Effector memory CD8-positive, alpha-beta T cell (primary cell): ENCODE results near the gene ASB18.
A peak's percentile ranks its signal among the peaks of the same experiment; 100 is the strongest.

ENCODE experiments used
- ATAC-seq: fragments of 150-1000 bp; cut with Tn5 transposase; replicated peaks from 2 replicates; pipeline ENCODE4 v1.10.0; 2021; ENCODE audit warnings: mild to moderate bottlenecking, moderate library complexity
- DNase-seq, 3 experiments: peaks; one replicate each; pipeline ENCODE4 v3.0.0; 2021
- H3K27ac Mint-ChIP-seq, 2 donors: one replicate each; pipeline ENCODE4 v1.8.0; 2022; ENCODE audit warnings: mild to moderate bottlenecking in 2 of 2, mixed read lengths in 2 of 2, moderate library complexity in 2 of 2
- H3K27me3 Mint-ChIP-seq, 2 donors: one replicate each; pipeline ENCODE4 v1.8.0; 2022; ENCODE audit warnings: mixed read lengths in 2 of 2
- H3K36me3 Mint-ChIP-seq: one replicate; pipeline ENCODE4 v1.8.0; 2022; ENCODE audit warnings: mild to moderate bottlenecking, moderate library complexity, mixed read lengths; ENCODE audit not compliant: insufficient read depth
- H3K4me1 Mint-ChIP-seq, 2 donors: one replicate each; pipeline ENCODE4 v1.8.0; 2022; ENCODE audit warnings: low read depth in 2 of 2, mixed read lengths in 2 of 2
- H3K4me3 Mint-ChIP-seq, 2 donors: one replicate each; pipeline ENCODE4 v1.8.0; 2022; ENCODE audit warnings: mild to moderate bottlenecking in 2 of 2, mixed read lengths in 2 of 2, moderate library complexity in 2 of 2
- H3K9me3 Mint-ChIP-seq, 2 donors: one replicate each; pipeline ENCODE4 v1.8.0; 2022; ENCODE audit warnings: mixed read lengths in 2 of 2

The ASB18 gene

DNA sequence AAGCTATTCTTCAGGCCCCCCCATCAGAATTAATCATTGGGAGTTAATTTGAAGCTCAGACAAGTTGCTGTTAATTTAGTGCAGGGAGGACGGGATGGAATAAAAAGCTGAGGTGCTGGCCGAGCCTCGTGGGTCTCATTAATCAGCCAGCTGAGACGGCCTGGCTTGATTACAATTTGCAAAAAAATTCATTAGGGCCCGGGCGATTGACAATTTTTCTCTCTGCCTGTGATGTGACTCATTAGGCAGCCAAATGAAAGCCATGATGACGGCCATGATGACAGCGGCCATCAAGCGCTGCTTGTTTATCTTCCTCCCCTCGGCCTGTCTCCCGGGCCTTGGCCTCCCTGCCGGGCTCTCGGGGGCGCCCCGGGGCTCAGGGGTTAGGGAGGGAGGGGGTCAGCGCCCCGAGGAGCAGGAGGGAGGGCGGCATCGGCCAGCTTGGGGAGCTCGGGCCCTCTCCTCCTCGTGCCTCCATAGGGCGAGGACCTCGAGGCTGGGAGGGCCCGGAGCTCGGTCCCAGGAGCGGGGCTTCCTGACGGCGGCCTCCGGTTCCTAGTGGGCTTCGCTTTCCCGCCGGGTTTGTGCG lies 101.2 kb downstream of the ASB18 start:
- Mint-ChIP-seq H3K27me3 (peaks cover 47 to 78% of the 10 kb centered on the region in 2 donors), H3K4me1 (peaks cover 4 to 17% of the 10 kb centered on the region in 2 donors), H3K36me3 (peaks cover 6% of the 10 kb centered on the region), H3K4me3 (no peak overlapping the region), H3K27ac (no peak overlapping the region), H3K9me3 (no peaks in the 10 kb centered on the region)
- ATAC-seq (no peak), DNase-seq (no peak)

- Mint-ChIP-seq H3K27ac (no peak overlapping the region), H3K4me1 (peaks cover 4 to 17% of the 10 kb centered on the region in 2 donors), H3K9me3 (no peaks in the 10 kb centered on the region), H3K4me3 (no peak overlapping the region), H3K27me3 (peaks cover 53 to 85% of the 10 kb centered on the region in 2 donors), H3K36me3 (peaks cover 6% of the 10 kb centered on the region)
- ATAC-seq (no peak), DNase-seq (no peak)
Measured at GRCh38 chr2:236162031-236162845, 102.0 kb downstream of the ASB18 start.

DNA sequence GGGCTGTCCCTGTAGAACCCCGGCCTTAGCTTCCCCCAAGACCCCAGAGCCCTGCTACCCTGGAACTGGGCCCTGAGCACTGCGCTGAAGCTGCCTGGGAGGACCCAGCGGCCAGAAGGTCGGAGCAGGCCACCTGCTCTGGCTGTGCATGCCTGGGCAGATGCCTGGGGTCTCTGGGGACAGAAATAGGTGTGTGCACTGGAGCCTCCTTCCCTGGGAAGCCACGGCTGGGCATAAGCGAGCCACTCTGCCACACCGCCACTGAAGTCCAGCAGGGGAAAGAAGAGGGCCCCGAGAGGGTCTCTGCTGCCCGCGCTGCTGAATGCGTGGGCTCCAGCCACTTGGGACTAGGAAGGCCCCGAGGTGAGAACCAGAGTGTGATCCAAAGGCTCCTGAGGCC lies 102.7 kb downstream of the ASB18 start:
- Mint-ChIP-seq H3K4me3 (no peak overlapping the region), H3K36me3 (peaks cover 6% of the 10 kb centered on the region), H3K27me3 (peaks cover 53 to 86% of the 10 kb centered on the region in 2 donors), H3K27ac (no peak overlapping the region), H3K4me1 (peaks cover 4 to 15% of the 10 kb centered on the region in 2 donors), H3K9me3 (no peaks in the 10 kb centered on the region)
- DNase-seq (no peak), ATAC-seq (no peak)

GRCh38 chr2:236161082-236161462 lies 103.1 kb downstream of the ASB18 start:
- H3K36me3 Mint-ChIP-seq = peaks cover 6% of the 10 kb centered on the region
- H3K27ac Mint-ChIP-seq = no peak overlapping the region
- ATAC-seq (no peak), DNase-seq (no peak)
- no peaks in the 10 kb centered on the region for H3K9me3 Mint-ChIP-seq
- H3K4me3 Mint-ChIP-seq = no peak overlapping the region
- peaks cover 0 to 10% of the 10 kb centered on the region in 2 donors for H3K4me1 Mint-ChIP-seq
- H3K27me3 Mint-ChIP-seq = peaks cover 51 to 86% of the 10 kb centered on the region in 2 donors

- no peak for DNase-seq
Measured at GRCh38 chr2:236160366-236161081, 103.7 kb downstream of the ASB18 start.

GRCh38 chr2:236159778-236160170 lies 104.4 kb downstream of the ASB18 start:
- Mint-ChIP-seq H3K4me1 (peaks cover 0 to 2% of the 10 kb centered on the region in 2 donors), H3K9me3 (no peaks in the 10 kb centered on the region), H3K36me3 (peaks cover 1% of the 10 kb centered on the region), H3K27ac (no peak overlapping the region), H3K27me3 (peaks cover 40 to 86% of the 10 kb centered on the region in 2 donors), H3K4me3 (no peak overlapping the region)
- DNase-seq (no peak), ATAC-seq (no peak)

More at GRCh38 chr2:236160366-236161081, 103.7 kb downstream of the ASB18 start:
- Mint-ChIP-seq H3K36me3 (peaks cover 6% of the 10 kb centered on the region), H3K4me3 (no peak overlapping the region), H3K4me1 (peaks cover 0 to 6% of the 10 kb centered on the region in 2 donors), H3K27ac (no peak overlapping the region), H3K9me3 (no peaks in the 10 kb centered on the region), H3K27me3 (peaks cover 45 to 86% of the 10 kb centered on the region in 2 donors)
- no peak for ATAC-seq

- H3K36me3 Mint-ChIP-seq = no peaks in the 10 kb centered on the region
- H3K27ac Mint-ChIP-seq = no peak overlapping the region
- peaks cover 45 to 87% of the 10 kb centered on the region in 2 donors for H3K27me3 Mint-ChIP-seq
- peaks cover 0 to 4% of the 10 kb centered on the region in 2 donors for H3K9me3 Mint-ChIP-seq
- no peak overlapping the region for H3K4me3 Mint-ChIP-seq
- DNase-seq = no peak
- no peak for ATAC-seq
- peaks cover 0 to 2% of the 10 kb centered on the region in 2 donors for H3K4me1 Mint-ChIP-seq
Measured at GRCh38 chr2:236158969-236159777, 105.0 kb downstream of the ASB18 start.

DNA sequence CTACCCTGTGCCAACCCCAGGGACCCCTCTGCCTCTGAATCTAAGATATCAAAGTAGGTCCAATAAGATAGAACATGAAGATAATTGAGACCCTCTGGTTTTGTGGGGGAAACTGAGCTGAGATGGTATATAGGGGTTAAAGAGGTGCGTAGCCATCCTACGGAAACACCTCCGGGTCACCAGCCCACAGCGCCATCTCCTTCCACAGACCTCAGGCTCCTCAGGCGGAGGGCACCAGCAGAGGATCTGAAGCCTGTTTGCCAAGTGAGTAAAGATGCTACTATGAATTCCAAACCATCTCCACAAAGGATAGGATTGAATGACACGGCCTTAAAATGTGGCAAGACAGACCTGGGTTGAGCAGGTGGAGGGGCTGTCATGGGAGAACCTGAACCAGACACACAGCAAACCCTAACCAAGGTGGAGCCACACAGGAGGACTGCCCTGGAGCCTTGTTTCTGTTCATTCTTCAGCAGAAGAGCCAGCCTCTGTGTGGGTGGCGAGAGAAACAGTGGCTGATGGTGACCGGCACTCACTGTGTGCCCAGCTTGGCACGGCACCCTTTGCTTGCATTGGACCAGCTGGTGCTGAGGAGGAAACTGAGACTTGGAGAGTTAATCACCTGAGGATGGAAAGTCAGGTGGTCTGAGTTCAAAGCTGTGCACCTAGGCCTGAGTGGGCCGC lies 106.2 kb downstream of the ASB18 start:
- H3K4me3 Mint-ChIP-seq = peak overlapping the region in 1 of 2 donors; percentile 48
- H3K9me3 Mint-ChIP-seq = peaks cover 0 to 6% of the 10 kb centered on the region in 2 donors
- DNase-seq (no peak), ATAC-seq (no peak)
- H3K27me3 Mint-ChIP-seq = peaks cover 47 to 91% of the 10 kb centered on the region in 2 donors
- no peak overlapping the region for H3K27ac Mint-ChIP-seq
- no peaks in the 10 kb centered on the region for H3K36me3 Mint-ChIP-seq
- H3K4me1 Mint-ChIP-seq = peaks cover 0 to 2% of the 10 kb centered on the region in 2 donors

- no peak for ATAC-seq
- Mint-ChIP-seq H3K36me3 (no peaks in the 10 kb centered on the region), H3K27me3 (peaks cover 42 to 89% of the 10 kb centered on the region in 2 donors), H3K4me3 (no peak overlapping the region), H3K9me3 (peaks cover 0 to 6% of the 10 kb centered on the region in 2 donors), H3K27ac (no peak overlapping the region), H3K4me1 (peaks cover 0 to 2% of the 10 kb centered on the region in 2 donors)
- DNase-seq = no peak
Measured at GRCh38 chr2:236157366-236157765, 106.8 kb downstream of the ASB18 start.

GRCh38 chr2:236156860-236157194 lies 107.4 kb downstream of the ASB18 start:
- Mint-ChIP-seq H3K36me3 (no peaks in the 10 kb centered on the region), H3K4me3 (no peak overlapping the region), H3K27me3 (peaks cover 36 to 87% of the 10 kb centered on the region in 2 donors), H3K4me1 (peaks cover 0 to 2% of the 10 kb centered on the region in 2 donors), H3K27ac (no peak overlapping the region), H3K9me3 (peaks cover 0 to 6% of the 10 kb centered on the region in 2 donors)
- DNase-seq (no peak), ATAC-seq (no peak)

- Mint-ChIP-seq H3K36me3 (no peaks in the 10 kb centered on the region), H3K4me3 (no peak overlapping the region), H3K27ac (no peak overlapping the region), H3K4me1 (peaks cover 0 to 2% of the 10 kb centered on the region in 2 donors), H3K9me3 (peaks cover 0 to 6% of the 10 kb centered on the region in 2 donors), H3K27me3 (peaks cover 34 to 83% of the 10 kb centered on the region in 2 donors)
- ATAC-seq (no peak), DNase-seq (no peak)
Measured at GRCh38 chr2:236156095-236156859, 107.9 kb downstream of the ASB18 start.

DNA sequence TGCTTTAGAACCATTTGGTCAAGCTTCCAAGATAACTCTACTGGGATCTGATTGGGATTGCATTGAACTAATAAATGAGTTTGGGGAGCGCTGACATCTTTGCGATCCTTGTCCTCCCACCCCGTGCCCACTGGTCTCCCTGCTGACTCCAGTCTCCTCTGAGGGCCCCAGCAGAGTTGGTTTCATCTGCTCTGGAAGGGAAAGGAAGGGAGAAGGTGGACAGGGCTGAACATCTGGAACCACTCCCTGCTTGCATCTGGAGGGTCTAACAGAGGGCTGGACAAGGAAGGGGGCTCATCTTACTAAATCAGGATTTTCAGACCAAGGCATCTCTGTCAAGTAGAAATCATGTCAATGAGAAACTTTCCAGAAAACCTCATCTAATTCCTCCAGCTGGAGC lies 108.8 kb downstream of the ASB18 start:
- no peak overlapping the region for H3K4me3 Mint-ChIP-seq
- ATAC-seq (no peak), DNase-seq (no peak)
- peaks cover 0 to 2% of the 10 kb centered on the region in 2 donors for H3K4me1 Mint-ChIP-seq
- peaks cover 34 to 82% of the 10 kb centered on the region in 2 donors for H3K27me3 Mint-ChIP-seq
- no peaks in the 10 kb centered on the region for H3K36me3 Mint-ChIP-seq
- H3K27ac Mint-ChIP-seq = no peak overlapping the region
- H3K9me3 Mint-ChIP-seq = peaks cover 0 to 6% of the 10 kb centered on the region in 2 donors
